Activated CD4-positive, alpha-beta T cell treated with anti-CD3 and anti-CD28 coated beads, Interleukin-2, Interleukin-4, amounts not matched to agents 100 ng/mL and 50 ng/mL, durations not matched to agents 16 hours and 8 hours (primary cell): ENCODE measurements around the gene FBXO10.

Experiments used
- DNase-seq: peaks from one replicate; pipeline ENCODE4 v3.0.0-alpha.2; 2020; ENCODE audit warnings: low spot score

Gene FBXO10

GRCh38 chr9:37593883-37594448 is 17.8 kb upstream of the FBXO10 start:
- DNase-seq, result no peak

- DNase-seq, result peak; percentile 94
Measured at GRCh38 chr9:37592108-37592951, 16.1 kb upstream of the FBXO10 start, which contains the start of gene TOMM5. TOMM5 (minus strand) TSS chr9:37592597; CDS start chr9:37592532, 65 bp downstream.

GRCh38 chr9:37587521-37587920 is 11.3 kb upstream of the FBXO10 start:
- no peak for DNase-seq

- no peak for DNase-seq
Measured at GRCh38 chr9:37583522-37584121, 7.4 kb upstream of the FBXO10 start.

GRCh38 chr9:37582548-37583157 is 6.5 kb upstream of the FBXO10 start:
- peak; percentile 19 for DNase-seq

GRCh38 chr9:37575511-37575914 is 667 bp downstream of the FBXO10 start:
- no peak for DNase-seq

GRCh38 chr9:37575001-37575400 is 1.2 kb downstream of the FBXO10 start:
- DNase-seq, result no peak

- DNase-seq, result no peak
Measured at GRCh38 chr9:37574241-37574721, 1.9 kb downstream of the FBXO10 start.

- DNase-seq, result no peak
Measured at GRCh38 chr9:37571282-37571681, 4.9 kb downstream of the FBXO10 start.

GRCh38 chr9:37566716-37567115 is 9.5 kb downstream of the FBXO10 start:
- DNase-seq, result no peak

- no peak for DNase-seq
Measured at GRCh38 chr9:37565661-37566618, 10.2 kb downstream of the FBXO10 start.

- DNase-seq, result no peak
Measured at GRCh38 chr9:37564916-37565315, 11.3 kb downstream of the FBXO10 start.

GRCh38 chr9:37563806-37564513 is 12.2 kb downstream of the FBXO10 start:
- DNase-seq, result no peak

GRCh38 chr9:37562826-37563225 is 13.4 kb downstream of the FBXO10 start:
- no peak for DNase-seq

GRCh38 chr9:37561682-37562081 is 14.5 kb downstream of the FBXO10 start:
- no peak for DNase-seq

- no peak for DNase-seq
Measured at GRCh38 chr9:37559855-37560592, 16.2 kb downstream of the FBXO10 start.

GRCh38 chr9:37559125-37559524 is 17.1 kb downstream of the FBXO10 start:
- DNase-seq, result no peak

GRCh38 chr9:37555786-37556185 is 20.4 kb downstream of the FBXO10 start:
- DNase-seq, result no peak

- DNase-seq, result no peak
Measured at GRCh38 chr9:37554318-37554717, 21.9 kb downstream of the FBXO10 start.

- no peak for DNase-seq
Measured at GRCh38 chr9:37551888-37552287, 24.3 kb downstream of the FBXO10 start.
